ENCODE results near the gene CALR. TPM values are rescaled to one million over a fixed set of nuclear protein-coding genes. Genes with fewer than 3 reads are reported as not detected.
"Not testable (repeated sequence)": the region's sequence is repeated elsewhere in the genome, so short reads cannot be mapped to it uniquely, and the experiment has no call there.

CALR gene
- polyA plus RNA-seq, 1 of the 3 experiments (the other 2 are of a cell fraction), result 1,334 TPM

DNA sequence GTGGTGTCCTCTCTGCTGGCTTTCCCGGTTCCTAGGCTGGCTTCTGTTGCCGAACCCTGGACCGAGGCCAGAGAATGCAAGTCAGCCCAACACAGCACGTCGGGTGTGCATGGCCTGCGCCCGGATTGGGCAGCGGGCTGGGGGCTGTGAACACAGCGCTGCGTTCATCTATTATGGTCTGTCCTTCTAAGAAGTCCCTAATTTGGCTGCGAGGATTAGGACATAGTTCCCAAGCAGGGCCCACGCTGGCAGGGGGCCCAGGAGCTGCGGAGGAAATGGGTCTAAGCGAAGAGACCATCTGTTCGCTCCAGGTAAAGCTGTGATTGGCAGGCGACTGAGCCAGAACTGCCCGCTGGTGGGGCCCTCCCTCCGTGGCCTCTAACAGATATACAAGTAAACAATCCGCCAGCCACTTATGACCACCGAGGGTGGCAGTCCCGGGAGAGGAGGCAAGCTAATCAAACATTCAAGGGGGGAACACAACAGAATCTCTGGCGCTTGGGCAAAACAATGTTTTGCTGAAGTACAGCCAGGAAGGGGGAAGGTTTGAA, 25.3 kb upstream of the CALR start (continued):
- no peak for TF ChIP-seq CHD2 (IDR thresholded peaks at IDR 0.05; ENCODE audit: low read length, partially characterized antibody)
- no peak for TF ChIP-seq EP300 (IDR thresholded peaks at IDR 0.05; ENCODE audit: borderline replicate concordance in 1 of 2, low read depth in 1 of 2, low read length in 1 of 2)
- no peak for TF ChIP-seq FOXM1 (IDR thresholded peaks at IDR 0.05; ENCODE audit: low read depth)
- no peak for TF ChIP-seq RFX5 (IDR thresholded peaks at IDR 0.05; ENCODE audit: low read length)

DNA sequence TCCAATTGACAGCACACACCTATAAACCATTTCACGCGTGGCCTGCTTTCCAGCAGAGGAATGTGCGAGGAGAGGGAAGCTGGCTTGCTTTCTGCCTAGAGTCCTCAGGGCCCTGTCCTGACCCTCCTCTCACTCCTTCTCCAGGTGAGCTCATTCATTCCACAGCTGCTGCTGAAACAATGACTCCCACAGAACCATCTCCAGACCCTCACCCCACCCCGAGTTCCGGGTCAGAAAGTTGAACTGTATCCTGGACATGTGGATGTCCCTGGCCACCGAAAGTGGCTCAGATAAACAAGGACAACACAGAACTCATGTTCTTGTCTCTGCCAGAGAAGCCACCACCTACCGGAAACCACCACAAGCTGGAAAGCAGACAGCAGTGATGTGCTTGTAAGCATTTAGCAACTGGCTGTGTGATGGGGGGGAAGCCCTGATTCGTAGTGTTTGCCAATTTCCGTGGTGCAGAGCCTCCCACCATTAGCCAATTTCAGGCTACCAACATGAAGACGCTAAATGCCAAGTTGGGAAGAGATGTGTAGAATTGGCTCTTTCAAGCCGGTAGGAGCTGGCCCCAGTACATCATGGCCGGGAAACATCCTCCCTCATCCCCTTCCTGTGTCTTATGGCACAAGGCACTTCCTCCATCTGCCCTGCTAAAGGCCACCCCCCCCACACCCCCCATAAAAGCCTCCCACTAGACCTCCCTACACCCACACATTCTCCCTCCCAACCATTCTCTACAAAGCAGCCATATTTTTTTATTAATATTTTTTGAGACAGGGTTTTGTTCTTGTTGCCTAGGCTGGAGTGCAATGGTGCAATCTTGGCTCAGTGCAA, 24.3 kb upstream of the CALR start:
- Histone ChIP-seq H3F3A (replicated peaks; ENCODE audit: insufficient read depth) (no peaks in the 10 kb centered on the region), H3K27me3 (ENCODE audit: insufficient read depth) (no peaks in the 10 kb centered on the region), H3K4me2 (no peak overlapping the region), H4K20me1 (ENCODE audit: insufficient read depth) (no peaks in the 10 kb centered on the region), H3K79me2 (ENCODE audit: insufficient read depth) (no peaks in the 10 kb centered on the region), H3K9ac (no peak overlapping the region), H3K4me3 (ENCODE audit: low read depth in 2 of 2, low read length in 1 of 2) (no peak overlapping the region), H3K36me3 (replicated peaks in 1 of 2; ENCODE audit: control insufficient read depth in 1 of 2, insufficient read depth in 2 of 2, low read length in 1 of 2) (no peaks in the 10 kb centered on the region), H3K4me1 (ENCODE audit: control insufficient read depth in 1 of 2, insufficient read depth in 2 of 2, low read depth in 1 of 2, low read length in 1 of 2) (peaks cover 5 to 22% of the 10 kb centered on the region in 2 experiments; a peak in 3 of 4 replicates), H3K27ac (ENCODE audit: low read depth in 2 of 2, low read length in 1 of 2) (peak overlapping the region in 1 of 2 experiments; percentile 78; a peak in 2 of 4 replicates), H3K9me3 (no peaks in the 10 kb centered on the region), H3K9me2 (no peaks in the 10 kb centered on the region), H2AFZ (ENCODE audit: low read depth) (no peak overlapping the region)
- ChIA-PET CTCF (interaction anchor here (0.5 to 1.9 kb wide), 8 partner anchors 12 to 89 kb away, joined by 3 to 6 read pairs (median 3); partner anchors contain the start of gene GCDH), POLR2A (interaction anchor here (0.7 to 1.7 kb wide), 6 partner anchors 10 to 29 kb away, joined by 3 to 7 read pairs (median 4); partner anchors contain the start of genes CALR and FARSA)
- 93% methylated on average over 12 of the region's 12 CpGs for WGBS (ENCODE audit: low lambda C conversion rate)
- TF ChIP-seq EP300 (IDR thresholded peaks at IDR 0.05; ENCODE audit: borderline replicate concordance in 1 of 2, low read depth in 1 of 2, low read length in 1 of 2) (no peak), NFIC (IDR thresholded peaks at IDR 0.05; ENCODE audit: borderline replicate concordance) (no peak), YY1 (IDR thresholded peaks at IDR 0.05; ENCODE audit: low read depth) (no peak), FOXJ3 (CRISPR knock-in tag; IDR thresholded peaks at IDR 0.05) (no peak)
- TF ChIP-seq, protein P1, sequence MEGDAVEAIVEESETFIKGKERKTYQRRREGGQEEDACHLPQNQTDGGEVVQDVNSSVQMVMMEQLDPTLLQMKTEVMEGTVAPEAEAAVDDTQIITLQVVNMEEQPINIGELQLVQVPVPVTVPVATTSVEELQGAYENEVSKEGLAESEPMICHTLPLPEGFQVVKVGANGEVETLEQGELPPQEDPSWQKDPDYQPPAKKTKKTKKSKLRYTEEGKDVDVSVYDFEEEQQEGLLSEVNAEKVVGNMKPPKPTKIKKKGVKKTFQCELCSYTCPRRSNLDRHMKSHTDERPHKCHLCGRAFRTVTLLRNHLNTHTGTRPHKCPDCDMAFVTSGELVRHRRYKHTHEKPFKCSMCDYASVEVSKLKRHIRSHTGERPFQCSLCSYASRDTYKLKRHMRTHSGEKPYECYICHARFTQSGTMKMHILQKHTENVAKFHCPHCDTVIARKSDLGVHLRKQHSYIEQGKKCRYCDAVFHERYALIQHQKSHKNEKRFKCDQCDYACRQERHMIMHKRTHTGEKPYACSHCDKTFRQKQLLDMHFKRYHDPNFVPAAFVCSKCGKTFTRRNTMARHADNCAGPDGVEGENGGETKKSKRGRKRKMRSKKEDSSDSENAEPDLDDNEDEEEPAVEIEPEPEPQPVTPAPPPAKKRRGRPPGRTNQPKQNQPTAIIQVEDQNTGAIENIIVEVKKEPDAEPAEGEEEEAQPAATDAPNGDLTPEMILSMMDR (IDR thresholded peaks at IDR 0.05), result no peak
- TF ChIP-seq, protein P2, sequence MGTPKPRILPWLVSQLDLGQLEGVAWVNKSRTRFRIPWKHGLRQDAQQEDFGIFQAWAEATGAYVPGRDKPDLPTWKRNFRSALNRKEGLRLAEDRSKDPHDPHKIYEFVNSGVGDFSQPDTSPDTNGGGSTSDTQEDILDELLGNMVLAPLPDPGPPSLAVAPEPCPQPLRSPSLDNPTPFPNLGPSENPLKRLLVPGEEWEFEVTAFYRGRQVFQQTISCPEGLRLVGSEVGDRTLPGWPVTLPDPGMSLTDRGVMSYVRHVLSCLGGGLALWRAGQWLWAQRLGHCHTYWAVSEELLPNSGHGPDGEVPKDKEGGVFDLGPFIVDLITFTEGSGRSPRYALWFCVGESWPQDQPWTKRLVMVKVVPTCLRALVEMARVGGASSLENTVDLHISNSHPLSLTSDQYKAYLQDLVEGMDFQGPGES (IDR thresholded peaks at IDR 0.05; ENCODE audit: low read depth, low read length), result no peak
- no peak for DNase-seq

DNA sequence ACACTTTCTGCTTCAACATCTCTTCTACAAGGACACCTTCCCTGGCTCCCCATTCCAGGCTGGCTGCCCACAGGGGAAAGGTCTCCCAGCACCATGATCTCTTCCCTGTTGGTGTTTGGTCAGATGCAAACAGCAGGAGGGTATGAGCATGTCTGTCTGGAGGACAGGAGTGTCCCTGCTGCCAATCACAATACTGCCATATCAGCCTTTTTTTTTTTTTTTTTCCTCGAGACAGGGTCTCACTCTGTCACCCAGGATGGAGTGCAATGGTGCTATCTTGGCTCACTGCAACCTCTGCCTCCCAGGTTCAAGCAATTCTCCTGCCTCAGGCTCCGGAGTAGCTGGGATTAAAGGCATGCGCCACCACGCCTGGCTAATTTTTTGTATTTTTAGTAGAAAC, 22.5 kb upstream of the CALR start:
- CTCF ChIA-PET, result interaction anchor here (0.9 to 1.6 kb wide), 3 partner anchors 17 to 155 kb away, joined by 3 to 7 read pairs (median 4); no protein-coding TSS in a partner anchor
- not testable (repeated sequence) for H3K4me3 ChIP-seq (ENCODE audit: low read depth in 2 of 2, low read length in 1 of 2); H4K20me1 ChIP-seq (ENCODE audit: insufficient read depth); H3K9me2 ChIP-seq; H3K27me3 ChIP-seq (ENCODE audit: insufficient read depth); H3K9ac ChIP-seq; H3K27ac ChIP-seq (ENCODE audit: low read depth in 2 of 2, low read length in 1 of 2); H3K36me3 ChIP-seq (replicated peaks in 1 of 2; ENCODE audit: control insufficient read depth in 1 of 2, insufficient read depth in 2 of 2, low read length in 1 of 2); H2AFZ ChIP-seq (ENCODE audit: low read depth); H3K79me2 ChIP-seq (ENCODE audit: insufficient read depth); H3K9me3 ChIP-seq; H3K4me2 ChIP-seq; DNase-seq
- 97% methylated on average over 4 of the region's 4 CpGs for WGBS (ENCODE audit: low lambda C conversion rate)
- Histone ChIP-seq H3K4me1 (ENCODE audit: control insufficient read depth in 1 of 2, insufficient read depth in 2 of 2, low read depth in 1 of 2, low read length in 1 of 2) (peaks cover 5 to 22% of the 10 kb centered on the region in 2 experiments; a peak in 3 of 4 replicates), H3F3A (replicated peaks; ENCODE audit: insufficient read depth) (peaks cover 13% of the 10 kb centered on the region)
- POLR2A ChIA-PET, result interaction anchor here (0.6 to 0.7 kb wide), 2 partner anchors 8 to 24 kb away, joined by 4 to 5 read pairs; no protein-coding TSS in a partner anchor

Data from SK-N-SH (cell line).